AG10803 (cell line): ENCODE results near the gene TRIM16.
"Not testable (repeated sequence)": the region's sequence is repeated elsewhere in the genome, so short reads cannot be mapped to it uniquely, and the experiment has no call there.

Source experiments
- DNase-seq: peaks from one replicate; pipeline ENCODE4 v3.0.0; 2010; ENCODE audit warnings: low read depth
- H3K4me3 ChIP-seq: 2 replicates; pipeline ENCODE4 v1.5.1; 2011; ENCODE audit warnings: mild to moderate bottlenecking, low read length, control low read depth

TRIM16 gene

GRCh38 chr17:15683824-15684478 is at the start of gene TRIM16:
TSS of gene TRIM16 (minus strand) at chr17:15684311. CDS start at chr17:15651609, 32,702 bp downstream.
- DNase-seq, result peak; percentile 47
- H3K4me3 ChIP-seq, result peak within 1 kb of the TSS; percentile 69

DNA sequence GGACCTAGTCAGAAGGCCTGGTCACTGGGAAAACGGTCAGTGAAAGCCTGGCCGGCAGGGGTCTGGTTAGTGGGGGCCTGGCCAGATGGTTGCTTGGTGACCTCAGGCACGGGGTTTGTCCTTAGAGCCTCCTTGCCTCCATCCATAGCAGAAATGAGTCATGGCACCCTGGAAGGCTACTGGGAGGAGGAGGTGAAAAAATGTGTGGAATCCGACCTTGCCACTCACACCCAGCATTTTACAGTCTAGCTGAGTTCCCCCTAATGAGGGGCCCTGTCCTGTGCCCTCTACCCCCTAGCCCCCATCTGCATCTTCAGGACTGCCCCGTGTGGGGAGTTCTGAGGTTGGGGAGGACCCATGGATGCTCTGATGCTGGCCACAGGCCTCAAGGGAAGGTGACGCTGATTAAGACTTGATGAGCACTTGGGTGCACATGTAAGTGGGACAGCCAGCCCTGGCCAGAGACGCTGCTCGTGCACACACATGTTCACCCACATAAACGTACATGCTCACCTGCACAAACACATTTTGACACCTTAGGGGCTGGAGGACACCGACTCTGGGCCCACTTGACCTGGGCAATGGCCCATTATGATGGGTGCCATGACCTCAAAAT is 49.2 kb upstream of the TRIM16 start:
- not testable (repeated sequence) for DNase-seq, H3K4me3 ChIP-seq

GRCh38 chr17:15731900-15732299 is 47.8 kb upstream of the TRIM16 start, which contains the start of gene TBC1D26:
TSS of gene TBC1D26 (plus strand) at chr17:15732283. CDS start at chr17:15735349, 3,066 bp downstream.
- not testable (repeated sequence) for H3K4me3 ChIP-seq

DNA sequence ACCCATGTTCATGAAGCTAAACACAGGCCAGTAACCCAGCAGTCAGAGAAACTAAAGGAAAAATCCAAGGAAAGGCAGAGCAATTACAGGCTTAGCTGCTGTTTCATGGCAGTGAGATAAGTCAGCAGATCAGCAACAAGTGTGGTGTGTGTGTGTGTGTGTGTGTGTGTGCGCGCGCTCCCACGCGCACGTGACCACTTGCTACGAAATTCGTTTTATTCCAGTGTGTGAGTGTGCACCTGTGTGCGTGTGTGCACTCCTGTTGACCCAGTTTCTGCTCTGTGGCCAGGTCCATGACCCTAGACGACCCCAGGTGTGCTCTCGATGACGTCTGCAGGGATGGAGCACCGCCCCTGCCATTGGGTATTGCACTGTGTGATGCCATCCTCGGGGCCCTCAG is 46.4 kb upstream of the TRIM16 start:
- not testable (repeated sequence) for DNase-seq, H3K4me3 ChIP-seq

More at GRCh38 chr17:15731900-15732299, 47.8 kb upstream of the TRIM16 start, which contains the start of gene TBC1D26:
- DNase-seq, result not testable (repeated sequence)

GRCh38 chr17:15716601-15717563 is 32.8 kb upstream of the TRIM16 start:
- not testable (repeated sequence) for H3K4me3 ChIP-seq, DNase-seq

DNA sequence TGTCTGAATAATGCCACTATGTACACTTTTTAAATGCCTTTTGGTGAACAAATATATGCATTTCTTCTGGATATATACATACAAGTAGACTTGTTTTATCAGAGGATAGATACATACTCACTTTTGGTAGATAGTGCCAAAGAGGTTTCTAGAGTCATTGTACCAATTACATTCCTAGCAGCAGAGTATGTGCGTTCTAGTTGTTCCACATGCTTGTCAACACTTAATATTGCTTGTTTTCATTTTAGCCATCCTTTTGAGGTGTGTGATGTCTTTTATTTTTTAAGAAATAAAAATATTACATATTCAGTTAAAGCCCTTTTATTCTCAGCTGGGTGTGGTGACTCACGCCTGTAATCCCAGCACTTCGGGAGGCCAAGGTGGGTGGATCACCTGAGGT is 24.8 kb upstream of the TRIM16 start:
- not testable (repeated sequence) for H3K4me3 ChIP-seq, DNase-seq

GRCh38 chr17:15704813-15705212 is 20.7 kb upstream of the TRIM16 start:
- not testable (repeated sequence) for H3K4me3 ChIP-seq, DNase-seq

DNA sequence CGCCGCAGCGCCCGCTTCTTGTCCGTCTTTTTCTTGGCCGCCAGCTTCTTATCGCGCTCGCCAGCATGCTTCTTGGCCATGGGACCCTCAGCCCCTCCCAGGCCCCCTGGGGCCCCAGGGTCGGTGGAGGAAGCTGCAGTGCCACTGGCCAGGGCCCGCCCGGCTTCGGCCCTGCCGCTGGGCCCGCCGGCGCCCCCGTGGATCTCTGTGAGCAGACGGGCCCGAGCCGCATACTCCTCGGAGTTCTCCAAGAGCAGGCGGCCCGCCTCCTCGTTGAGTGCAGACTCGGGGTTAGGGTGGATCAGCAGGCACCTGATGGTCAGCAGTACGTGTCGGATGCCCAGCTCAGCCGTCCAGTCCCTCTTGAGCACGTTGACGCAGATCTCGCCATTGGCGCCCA is 20.1 kb upstream of the TRIM16 start:
- H3K4me3 ChIP-seq, DNase-seq: not testable (repeated sequence)

DNA sequence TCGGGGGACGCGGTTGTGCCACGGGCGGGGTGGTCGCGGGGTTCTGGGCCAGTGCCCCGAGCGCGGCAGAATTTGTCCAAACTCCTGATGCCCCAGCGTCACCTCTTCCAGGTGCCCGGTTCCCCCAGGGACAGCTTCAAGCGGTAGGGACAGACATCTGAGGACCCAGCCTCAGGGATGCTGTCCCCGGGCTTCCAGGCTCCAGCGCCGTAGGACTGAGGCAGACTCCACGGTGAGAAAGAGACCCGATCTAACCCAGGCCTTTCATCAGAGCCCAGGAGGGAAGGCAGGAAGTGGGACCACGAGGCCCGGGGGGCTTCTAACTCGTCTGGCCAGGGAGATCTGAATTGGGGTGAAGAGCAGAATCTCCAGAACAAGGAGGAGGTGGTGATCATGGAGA is 15.8 kb upstream of the TRIM16 start:
- not testable (repeated sequence) for DNase-seq
- H3K4me3 ChIP-seq, result peak overlapping the region; percentile 64

DNA sequence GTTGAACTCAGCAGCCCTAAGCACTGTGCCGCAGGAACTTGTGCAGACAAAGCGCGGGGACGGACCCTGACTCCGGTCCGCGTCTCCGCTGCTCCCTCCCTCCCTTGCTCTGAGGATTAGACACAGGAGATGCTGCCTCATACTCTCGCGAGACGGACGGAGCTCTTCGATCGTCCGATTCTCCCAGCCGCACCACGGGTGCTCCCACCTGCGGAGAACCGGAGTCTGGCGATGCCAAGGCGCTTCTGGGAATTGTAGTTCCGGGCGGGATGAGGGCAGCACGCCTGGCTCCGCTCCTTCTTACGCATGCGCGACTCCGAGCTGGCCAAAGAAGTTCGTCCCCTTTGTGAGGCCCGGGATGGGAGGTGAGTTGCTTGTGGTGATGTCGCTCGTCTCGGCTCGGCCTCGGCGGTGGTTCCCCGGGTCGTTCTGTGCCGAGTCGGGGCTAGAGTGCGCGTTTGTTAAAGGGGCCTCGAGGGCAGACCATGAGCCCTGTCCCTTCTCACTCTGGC is 15.4 kb upstream of the TRIM16 start, which contains the start of gene ZNF286A:
TSS of gene ZNF286A (plus strand) at position 340 of the 512 bp plus-strand sequence. CDS start 578 bp downstream, outside the sequence.
- peak within 1 kb of the TSS; percentile 64 for H3K4me3 ChIP-seq
- peak; percentile 100 for DNase-seq

DNA sequence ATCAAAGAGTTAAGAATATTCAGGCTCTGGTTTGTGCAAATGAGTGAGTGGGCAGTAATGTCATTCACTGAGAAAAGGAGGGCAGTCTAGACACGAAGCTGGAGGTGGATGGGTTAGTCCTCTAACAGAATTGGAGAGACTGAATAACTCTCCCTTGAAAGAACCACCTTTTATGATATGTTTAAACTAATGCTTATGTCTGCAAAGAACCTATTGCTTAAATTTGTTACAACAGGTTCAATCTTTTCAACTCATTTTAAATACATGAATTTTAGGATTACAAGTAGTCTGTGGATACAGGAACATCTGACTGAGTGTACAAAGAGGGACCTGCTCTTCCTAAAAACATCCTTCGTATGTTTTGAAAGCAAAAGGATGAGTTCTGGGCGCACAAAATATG is 14.9 kb upstream of the TRIM16 start:
- H3K4me3 ChIP-seq, result peak overlapping the region; percentile 64
- not testable (repeated sequence) for DNase-seq

DNA sequence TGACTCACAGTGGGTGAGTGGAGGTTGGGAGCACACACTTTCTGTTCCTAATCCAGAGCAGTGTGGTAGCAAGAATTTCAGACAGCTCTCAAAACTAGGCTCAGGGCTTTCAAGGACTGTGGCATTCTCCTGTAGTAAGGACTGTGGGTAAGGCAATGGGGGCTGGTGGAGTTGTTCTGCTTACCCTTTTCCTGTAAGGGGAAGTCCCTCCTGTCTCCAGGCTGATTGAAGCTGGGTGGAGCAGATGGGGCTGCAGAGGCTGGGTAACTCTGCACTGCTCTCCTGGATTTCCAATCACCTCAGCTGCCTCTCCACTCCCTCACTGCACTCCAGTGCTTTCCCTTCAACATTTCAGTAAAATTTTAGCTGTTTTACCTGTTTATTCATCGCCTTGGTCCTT is 3.4 kb upstream of the TRIM16 start:
- DNase-seq, H3K4me3 ChIP-seq: not testable (repeated sequence)

GRCh38 chr17:15683135-15683534 is 976 bp downstream of the TRIM16 start:
- H3K4me3 ChIP-seq, result not testable (repeated sequence)

DNA sequence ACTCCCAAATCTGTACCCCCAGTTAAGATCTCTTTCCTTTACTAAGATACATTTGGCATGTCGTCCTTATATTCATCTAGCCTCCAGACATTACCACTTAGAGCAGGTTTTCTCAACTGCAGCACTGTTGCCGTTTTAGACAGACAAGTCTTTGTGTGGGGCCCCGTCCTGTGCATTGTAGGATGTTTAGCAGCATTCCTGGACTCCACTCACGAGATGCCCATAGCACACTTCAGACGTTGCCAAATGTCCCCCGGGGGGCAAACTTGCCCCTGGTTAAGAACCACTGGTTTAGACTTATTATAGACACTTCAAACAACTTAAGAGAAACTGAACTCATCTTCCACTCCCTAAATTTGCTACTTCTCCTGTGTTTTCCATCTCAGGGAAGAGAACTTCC is 8.1 kb downstream of the TRIM16 start:
- not testable (repeated sequence) for DNase-seq, H3K4me3 ChIP-seq

More at GRCh38 chr17:15683135-15683534, 976 bp downstream of the TRIM16 start:
- DNase-seq, result not testable (repeated sequence)

DNA sequence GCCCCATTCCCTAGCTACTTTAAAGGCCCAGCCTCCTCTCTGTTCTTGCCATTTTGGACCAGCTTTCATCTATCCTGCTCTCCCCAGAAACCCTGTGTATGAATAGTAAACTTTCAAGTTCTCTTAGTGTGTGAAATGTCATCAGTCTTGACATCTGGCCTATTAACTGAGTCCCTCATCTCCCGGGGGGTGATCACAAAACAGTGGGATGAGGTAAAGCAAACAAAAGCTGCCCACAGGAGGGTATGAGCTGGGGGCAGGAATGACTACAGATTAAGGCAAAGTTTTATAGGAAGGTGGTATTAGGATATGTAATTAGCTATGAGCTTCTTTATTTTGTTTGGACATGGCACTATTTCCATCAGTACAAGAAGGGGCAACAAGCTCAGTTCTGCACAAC is 9.5 kb downstream of the TRIM16 start:
- not testable (repeated sequence) for DNase-seq, H3K4me3 ChIP-seq
